ENCODE data around the gene ARHGAP22. TPM values are rescaled to one million over a fixed set of nuclear protein-coding genes. Genes with fewer than 3 reads are reported as not detected.

Gene ARHGAP22
- total RNA-seq, 3 donors from 2014 or later (not counting 1 experiment from before 2014, with no cell fraction given) = 0.21 to 0.40 TPM; not detected in 1

DNA sequence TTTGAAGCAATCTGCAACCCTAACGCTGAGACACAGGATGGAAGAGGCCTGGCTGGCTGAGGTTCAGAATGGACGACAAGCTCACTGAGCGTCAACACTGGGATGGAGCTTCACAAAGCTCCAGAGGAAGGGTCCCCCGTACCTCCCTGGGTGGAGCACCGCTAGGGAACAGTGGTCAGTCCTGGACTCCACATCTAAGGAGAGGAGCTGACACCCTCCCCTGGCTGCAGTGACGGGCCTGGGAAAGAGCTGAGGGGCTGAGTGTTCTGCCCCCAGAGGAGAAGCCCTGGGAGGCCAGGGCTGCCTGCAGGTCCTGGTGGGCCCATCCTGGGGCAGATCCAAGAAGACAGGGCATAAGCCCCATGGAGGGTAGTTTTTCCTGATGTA, 146.2 kb downstream of the ARHGAP22 start:
- no peaks in the 10 kb centered on the region for H3K36me3 Mint-ChIP-seq
- WGBS (ENCODE audit: insufficient coverage) = 75% methylated on average over 6 of the region's 6 CpGs
- H3K36me3 ChIP-seq (ENCODE audit: control insufficient read depth, insufficient read depth, low read length) = no peaks in the 10 kb centered on the region
- H3K4me1 Mint-ChIP-seq = no peaks in the 10 kb centered on the region
- DNase-seq = peak in 1 of 2 donors; percentile 7
- no peak overlapping the region for H3K27ac ChIP-seq (ENCODE audit: low read length)
- ATAC-seq = no peak
- H3K4me3 Mint-ChIP-seq = no peak overlapping the region
- no peaks in the 10 kb centered on the region for H3K27me3 ChIP-seq (ENCODE audit: control insufficient read depth, insufficient read depth, low read length)
- TF ChIP-seq, protein P1, sequence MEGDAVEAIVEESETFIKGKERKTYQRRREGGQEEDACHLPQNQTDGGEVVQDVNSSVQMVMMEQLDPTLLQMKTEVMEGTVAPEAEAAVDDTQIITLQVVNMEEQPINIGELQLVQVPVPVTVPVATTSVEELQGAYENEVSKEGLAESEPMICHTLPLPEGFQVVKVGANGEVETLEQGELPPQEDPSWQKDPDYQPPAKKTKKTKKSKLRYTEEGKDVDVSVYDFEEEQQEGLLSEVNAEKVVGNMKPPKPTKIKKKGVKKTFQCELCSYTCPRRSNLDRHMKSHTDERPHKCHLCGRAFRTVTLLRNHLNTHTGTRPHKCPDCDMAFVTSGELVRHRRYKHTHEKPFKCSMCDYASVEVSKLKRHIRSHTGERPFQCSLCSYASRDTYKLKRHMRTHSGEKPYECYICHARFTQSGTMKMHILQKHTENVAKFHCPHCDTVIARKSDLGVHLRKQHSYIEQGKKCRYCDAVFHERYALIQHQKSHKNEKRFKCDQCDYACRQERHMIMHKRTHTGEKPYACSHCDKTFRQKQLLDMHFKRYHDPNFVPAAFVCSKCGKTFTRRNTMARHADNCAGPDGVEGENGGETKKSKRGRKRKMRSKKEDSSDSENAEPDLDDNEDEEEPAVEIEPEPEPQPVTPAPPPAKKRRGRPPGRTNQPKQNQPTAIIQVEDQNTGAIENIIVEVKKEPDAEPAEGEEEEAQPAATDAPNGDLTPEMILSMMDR (IDR thresholded peaks at IDR 0.05) = no peak
- no peak overlapping the region for H3K27ac Mint-ChIP-seq
- no peak overlapping the region for H3K4me3 ChIP-seq (ENCODE audit: low read length)
- no peaks in the 10 kb centered on the region for H3K9me3 Mint-ChIP-seq
- H3K27me3 Mint-ChIP-seq (ENCODE audit: low read depth in 2 of 2) = no peaks in the 10 kb centered on the region
- intact Hi-C loops (cut with micrococcal nuclease) = no loop called here
- no peaks in the 10 kb centered on the region for H3K9me3 ChIP-seq (ENCODE audit: control insufficient read depth, insufficient read depth, low read length)
- peaks cover 5% of the 10 kb centered on the region for H3K4me1 ChIP-seq (ENCODE audit: control insufficient read depth, insufficient read depth, low read length)

DNA sequence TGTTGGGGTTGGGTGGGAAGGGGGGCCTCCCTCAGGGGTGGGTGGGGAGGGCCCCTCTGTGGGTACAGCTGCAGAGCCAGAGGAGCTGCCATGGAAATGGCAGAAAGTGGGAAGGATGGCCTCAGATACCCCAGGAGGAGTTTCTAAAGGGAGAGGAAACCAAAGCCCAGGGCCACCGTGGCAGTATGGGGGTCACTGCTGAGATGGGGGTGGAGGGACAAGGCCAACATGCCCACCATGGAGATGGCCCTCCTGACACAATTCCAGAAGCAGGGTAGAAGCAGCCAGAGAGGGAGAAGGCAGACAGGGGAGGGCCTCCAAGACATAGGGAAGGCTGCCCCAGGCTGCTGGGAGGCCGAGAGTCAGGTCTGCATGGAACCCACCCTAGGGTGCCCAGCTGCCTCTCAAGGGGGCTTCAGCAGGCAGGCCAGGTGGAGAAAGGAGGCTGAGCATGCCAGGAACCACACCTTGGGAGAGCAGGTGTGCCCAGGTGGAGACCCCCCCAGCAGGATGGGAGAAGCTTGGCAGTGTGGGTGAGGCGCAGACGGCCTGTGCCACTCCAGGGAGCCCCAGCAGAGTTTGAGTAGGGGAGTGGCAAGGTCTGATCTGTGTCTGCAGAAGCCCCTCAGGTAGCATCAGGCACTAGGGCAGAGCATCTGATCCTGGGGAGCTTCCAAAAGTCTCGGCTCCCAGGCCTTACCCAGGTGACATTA, 146.8 kb downstream of the ARHGAP22 start:
- no peaks in the 10 kb centered on the region for H3K4me1 Mint-ChIP-seq
- H3K9me3 ChIP-seq (ENCODE audit: control insufficient read depth, insufficient read depth, low read length) = no peaks in the 10 kb centered on the region
- no peak overlapping the region for H3K4me3 ChIP-seq (ENCODE audit: low read length)
- intact Hi-C loops (cut with micrococcal nuclease) = no loop called here
- TF ChIP-seq, protein P1 (IDR thresholded peaks at IDR 0.05) = no peak
- no peak overlapping the region for H3K27ac ChIP-seq (ENCODE audit: low read length)
- H3K27me3 ChIP-seq (ENCODE audit: control insufficient read depth, insufficient read depth, low read length) = no peaks in the 10 kb centered on the region
- H3K4me1 ChIP-seq (ENCODE audit: control insufficient read depth, insufficient read depth, low read length) = peaks cover 5% of the 10 kb centered on the region
- 61% methylated on average over 5 of the region's 5 CpGs for WGBS (ENCODE audit: insufficient coverage)
- H3K4me3 Mint-ChIP-seq = no peak overlapping the region
- no peaks in the 10 kb centered on the region for H3K9me3 Mint-ChIP-seq
- no peaks in the 10 kb centered on the region for H3K36me3 ChIP-seq (ENCODE audit: control insufficient read depth, insufficient read depth, low read length)
- DNase-seq (no peak), ATAC-seq (no peak)
- H3K27ac Mint-ChIP-seq = no peak overlapping the region
- no peaks in the 10 kb centered on the region for H3K36me3 Mint-ChIP-seq
- H3K27me3 Mint-ChIP-seq (ENCODE audit: low read depth in 2 of 2) = no peaks in the 10 kb centered on the region

DNA sequence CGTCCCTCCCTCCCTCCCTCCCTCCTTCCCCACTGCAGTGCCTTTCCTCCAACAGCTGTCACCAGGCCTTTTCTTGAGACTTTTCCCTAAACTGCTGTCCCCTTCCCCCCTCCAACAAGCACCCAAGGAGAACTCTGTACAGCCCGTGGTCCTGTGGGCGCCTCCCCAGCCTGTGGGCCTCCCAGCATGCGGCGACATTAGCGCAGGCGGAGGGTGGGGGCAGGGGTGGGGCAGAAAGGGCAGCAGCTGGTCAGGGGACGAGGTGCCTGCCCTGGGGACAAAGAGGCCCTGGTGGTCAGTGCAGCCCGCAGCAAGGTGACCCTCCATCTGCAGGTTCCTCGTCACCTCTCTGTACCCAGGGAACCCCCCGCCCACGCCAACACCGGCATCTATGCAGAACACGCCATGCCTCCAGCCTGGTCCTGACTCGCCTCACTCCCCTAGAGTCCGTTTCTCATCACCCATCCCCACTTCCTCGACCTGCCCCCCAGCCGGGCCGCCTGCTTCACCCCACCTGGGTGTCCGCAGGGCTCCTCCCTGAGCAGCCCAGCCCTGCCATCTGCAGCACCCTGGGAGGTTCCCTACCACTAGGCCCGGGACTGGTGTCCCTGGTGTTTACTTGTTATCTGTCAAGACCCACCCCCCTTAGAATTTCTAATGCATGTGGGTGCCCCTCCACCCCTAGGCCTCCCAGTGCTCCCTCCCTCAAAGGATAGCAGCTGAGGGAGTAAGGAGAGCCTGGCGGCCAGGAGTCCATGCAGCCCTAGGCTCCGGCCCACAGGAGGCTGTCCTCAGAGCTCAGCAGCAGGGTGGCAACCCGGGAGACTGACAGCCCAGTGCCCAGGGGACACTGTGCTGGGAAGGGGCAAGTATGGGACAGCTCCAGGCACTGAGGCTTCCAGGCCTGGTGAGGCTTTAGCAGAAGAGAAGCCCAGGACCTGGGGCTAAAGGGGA, 147.8 kb downstream of the ARHGAP22 start:
- WGBS (ENCODE audit: insufficient coverage) = 41% methylated on average over 24 of the region's 24 CpGs
- Histone ChIP-seq H3K4me1 (ENCODE audit: control insufficient read depth, insufficient read depth, low read length) (peaks cover 5% of the 10 kb centered on the region), H3K27ac (ENCODE audit: low read length) (no peak overlapping the region), H3K36me3 (ENCODE audit: control insufficient read depth, insufficient read depth, low read length) (no peaks in the 10 kb centered on the region), H3K9me3 (ENCODE audit: control insufficient read depth, insufficient read depth, low read length) (no peaks in the 10 kb centered on the region), H3K27me3 (ENCODE audit: control insufficient read depth, insufficient read depth, low read length) (no peaks in the 10 kb centered on the region), H3K4me3 (ENCODE audit: low read length) (no peak overlapping the region)
- Mint-ChIP-seq H3K4me1 (no peaks in the 10 kb centered on the region), H3K4me3 (no peak overlapping the region), H3K36me3 (no peaks in the 10 kb centered on the region), H3K27ac (no peak overlapping the region), H3K9me3 (no peaks in the 10 kb centered on the region), H3K27me3 (ENCODE audit: low read depth in 2 of 2) (no peaks in the 10 kb centered on the region)
- peak in 1 of 2 donors; percentile 10 for DNase-seq
- intact Hi-C loops (cut with micrococcal nuclease) = no loop called here
- TF ChIP-seq, protein P1 (IDR thresholded peaks at IDR 0.05) = no peak
- ATAC-seq = no peak
